NCI-H2107 treated with DMSO at 0.1 percent for 48 hours (cell line): ENCODE measurements around the gene LMOD2.

Experiments
- DNase-seq: peaks from one replicate; lab custom pipeline; 2025; ENCODE audit not compliant: unreplicated experiment; lab: John Stamatoyannopoulos, UW

Gene LMOD2

DNA sequence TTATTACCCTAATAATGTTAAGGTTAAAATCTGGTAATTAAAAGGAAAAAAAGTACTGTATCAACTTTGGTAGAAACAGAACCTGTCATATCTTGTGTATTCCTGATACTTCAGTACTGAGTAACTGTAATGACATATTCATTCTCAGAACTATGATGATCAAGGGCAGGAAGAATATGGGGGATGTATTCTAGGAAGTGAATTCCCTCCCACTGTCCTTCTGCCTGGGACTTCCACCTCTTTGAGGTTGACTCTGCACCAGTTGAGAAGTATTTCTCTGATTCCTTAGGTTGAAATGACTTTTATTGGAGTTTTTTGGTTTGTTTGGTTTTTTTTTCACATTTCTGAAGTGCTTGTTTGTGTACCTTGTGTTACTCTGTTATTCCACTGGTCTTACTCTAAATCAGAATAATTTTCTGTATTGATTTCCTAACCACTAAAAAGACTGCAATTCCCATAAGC, 56.2 kb downstream of the LMOD2 start:
- peak; percentile 11 for DNase-seq

DNA sequence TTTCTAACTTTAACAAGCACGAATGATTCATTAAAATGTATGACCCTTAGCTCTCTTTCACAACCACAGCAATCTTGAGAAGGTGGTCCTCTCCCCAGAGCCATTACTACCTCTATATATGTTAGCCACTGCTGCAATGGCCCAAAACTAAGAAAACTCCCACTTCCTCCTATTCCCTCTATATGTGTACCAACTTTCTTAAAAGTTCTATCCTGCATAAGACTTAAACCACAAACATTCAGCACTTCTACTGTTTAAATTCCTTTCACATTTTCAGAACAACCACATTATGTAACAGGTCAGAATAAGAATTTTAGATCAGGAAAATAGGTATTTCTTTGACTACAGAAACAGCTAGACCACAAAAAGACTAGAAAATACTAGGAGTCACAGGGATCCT, 57.0 kb downstream of the LMOD2 start:
- no peak for DNase-seq
